ENCODE measurements around the gene CST4. TPM values are rescaled to one million over a fixed set of nuclear protein-coding genes. Genes with fewer than 3 reads are reported as not detected.
"Not testable (repeated sequence)": the region's sequence is repeated elsewhere in the genome, so short reads cannot be mapped to it uniquely, and the experiment has no call there.

Gene CST4
- total RNA-seq, 1 donor from 2014 or later = not detected

- Mint-ChIP-seq H3K9me3 (ENCODE audit: unreplicated experiment) (no peaks in the 10 kb centered on the region), H3K27ac (ENCODE audit: unreplicated experiment) (no peak overlapping the region), H3K36me3 (ENCODE audit: unreplicated experiment) (no peaks in the 10 kb centered on the region), H3K4me1 (ENCODE audit: unreplicated experiment) (peaks cover 2% of the 10 kb centered on the region), H3K27me3 (ENCODE audit: unreplicated experiment) (peaks cover 16% of the 10 kb centered on the region), H3K4me3 (ENCODE audit: unreplicated experiment) (no peak overlapping the region)
- DNase-seq (ENCODE audit: extremely low spot score, unreplicated experiment) = no peak
- peak; percentile 83 for TF ChIP-seq CTCF (IDR thresholded peaks at IDR 0.05)
Measured at GRCh38 chr20:23668477-23668951, 20.3 kb downstream of the CST4 start.

DNA sequence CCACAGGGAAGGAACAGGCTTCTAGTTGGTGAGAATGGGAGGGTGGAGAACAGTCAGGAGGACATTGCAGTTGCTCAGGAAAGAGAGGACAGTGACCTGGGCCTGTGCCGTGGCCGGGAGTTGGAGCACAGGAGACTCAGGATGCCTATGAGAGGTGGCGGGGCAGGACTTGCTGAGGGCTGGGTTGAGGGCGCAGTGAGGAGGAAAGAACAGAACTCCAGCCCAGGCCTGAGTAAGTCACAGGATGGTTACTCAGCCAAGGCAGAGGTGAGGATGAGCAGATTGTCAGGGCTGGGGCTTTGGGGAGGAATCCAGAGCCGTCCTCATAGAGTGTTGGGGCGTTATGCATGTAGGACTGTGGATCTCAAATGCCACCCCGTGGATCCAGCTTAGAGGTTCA is 21.2 kb downstream of the CST4 start:
- Mint-ChIP-seq H3K4me3 (ENCODE audit: unreplicated experiment) (no peak overlapping the region), H3K36me3 (ENCODE audit: unreplicated experiment) (no peaks in the 10 kb centered on the region), H3K27ac (ENCODE audit: unreplicated experiment) (no peak overlapping the region), H3K27me3 (ENCODE audit: unreplicated experiment) (peaks cover 8% of the 10 kb centered on the region), H3K9me3 (ENCODE audit: unreplicated experiment) (no peaks in the 10 kb centered on the region), H3K4me1 (ENCODE audit: unreplicated experiment) (peaks cover 2% of the 10 kb centered on the region)
- no peak for DNase-seq (ENCODE audit: extremely low spot score, unreplicated experiment)
- no peak for TF ChIP-seq CTCF (IDR thresholded peaks at IDR 0.05)

DNA sequence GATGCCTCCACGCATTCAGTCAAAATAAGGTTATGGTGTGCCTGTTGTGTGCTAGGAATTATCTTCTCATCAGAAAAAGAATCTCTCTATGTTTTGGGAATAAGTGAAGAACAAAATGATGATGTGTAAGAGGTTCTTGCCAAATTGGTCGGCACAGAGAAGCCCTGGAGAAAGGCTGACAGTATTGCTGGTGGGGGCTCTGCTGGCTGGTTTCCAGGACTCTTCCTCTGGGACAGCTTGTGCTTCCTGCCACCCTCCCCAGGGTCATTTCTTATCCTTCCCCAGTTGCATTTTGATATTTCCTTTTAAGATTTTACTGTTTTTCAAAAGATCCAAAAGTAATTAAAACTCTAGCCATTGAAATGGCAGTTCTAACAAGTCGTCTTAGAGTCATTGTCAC is 22.1 kb downstream of the CST4 start:
- H3K27ac Mint-ChIP-seq (ENCODE audit: unreplicated experiment) = no peak overlapping the region
- H3K27me3 Mint-ChIP-seq (ENCODE audit: unreplicated experiment) = peaks cover 3% of the 10 kb centered on the region
- no peak for DNase-seq (ENCODE audit: extremely low spot score, unreplicated experiment)
- H3K4me1 Mint-ChIP-seq (ENCODE audit: unreplicated experiment) = peaks cover 2% of the 10 kb centered on the region
- H3K4me3 Mint-ChIP-seq (ENCODE audit: unreplicated experiment) = no peak overlapping the region
- H3K36me3 Mint-ChIP-seq (ENCODE audit: unreplicated experiment) = no peaks in the 10 kb centered on the region
- H3K9me3 Mint-ChIP-seq (ENCODE audit: unreplicated experiment) = no peaks in the 10 kb centered on the region
- no peak for TF ChIP-seq CTCF (IDR thresholded peaks at IDR 0.05)

- Mint-ChIP-seq H3K4me1 (ENCODE audit: unreplicated experiment) (peaks cover 4% of the 10 kb centered on the region), H3K27me3 (ENCODE audit: unreplicated experiment) (peaks cover 3% of the 10 kb centered on the region), H3K36me3 (ENCODE audit: unreplicated experiment) (no peaks in the 10 kb centered on the region), H3K9me3 (ENCODE audit: unreplicated experiment) (no peaks in the 10 kb centered on the region), H3K4me3 (ENCODE audit: unreplicated experiment) (no peak overlapping the region), H3K27ac (ENCODE audit: unreplicated experiment) (no peak overlapping the region)
- TF ChIP-seq CTCF (IDR thresholded peaks at IDR 0.05) = peak; percentile 30
- DNase-seq (ENCODE audit: extremely low spot score, unreplicated experiment) = no peak
Measured at GRCh38 chr20:23666189-23666588, 22.6 kb downstream of the CST4 start.

DNA sequence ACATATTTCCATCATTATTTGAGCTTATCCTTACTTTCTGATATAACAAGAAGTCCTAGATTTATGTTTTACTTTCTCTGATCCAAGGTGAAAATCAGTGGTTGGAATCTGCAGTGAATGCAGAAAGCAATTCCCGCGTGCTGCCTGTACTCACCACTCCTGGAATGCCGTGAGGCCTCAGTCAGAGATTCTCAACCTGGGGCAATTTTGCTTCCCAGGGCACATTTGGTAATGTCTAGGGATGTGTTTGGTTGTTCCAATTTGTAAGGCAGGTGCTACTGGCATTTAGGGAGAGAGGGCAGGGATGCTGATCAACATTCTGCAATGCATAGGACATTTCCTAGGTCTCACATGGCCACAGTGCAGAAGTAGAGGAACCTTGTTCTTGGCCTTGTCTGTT is 23.9 kb downstream of the CST4 start:
- H3K27me3 Mint-ChIP-seq (ENCODE audit: unreplicated experiment) = peaks cover 3% of the 10 kb centered on the region
- no peak overlapping the region for H3K27ac Mint-ChIP-seq (ENCODE audit: unreplicated experiment)
- no peaks in the 10 kb centered on the region for H3K36me3 Mint-ChIP-seq (ENCODE audit: unreplicated experiment)
- no peaks in the 10 kb centered on the region for H3K9me3 Mint-ChIP-seq (ENCODE audit: unreplicated experiment)
- no peak overlapping the region for H3K4me3 Mint-ChIP-seq (ENCODE audit: unreplicated experiment)
- TF ChIP-seq CTCF (IDR thresholded peaks at IDR 0.05) = no peak
- H3K4me1 Mint-ChIP-seq (ENCODE audit: unreplicated experiment) = peaks cover 14% of the 10 kb centered on the region
- DNase-seq (ENCODE audit: extremely low spot score, unreplicated experiment) = no peak

GRCh38 chr20:23664046-23664445 is 24.8 kb downstream of the CST4 start:
- not testable (repeated sequence) for H3K36me3 Mint-ChIP-seq (ENCODE audit: unreplicated experiment); DNase-seq (ENCODE audit: extremely low spot score, unreplicated experiment); H3K27me3 Mint-ChIP-seq (ENCODE audit: unreplicated experiment); H3K27ac Mint-ChIP-seq (ENCODE audit: unreplicated experiment); H3K9me3 Mint-ChIP-seq (ENCODE audit: unreplicated experiment); H3K4me3 Mint-ChIP-seq (ENCODE audit: unreplicated experiment)
- H3K4me1 Mint-ChIP-seq (ENCODE audit: unreplicated experiment) = peaks cover 22% of the 10 kb centered on the region
